Calu3 (cell line): Measurements from ENCODE around the gene SAC3D1. TPM values are rescaled to one million over a fixed set of nuclear protein-coding genes. Genes with fewer than 3 reads are reported as not detected.

Source experiments
- BruUV-seq: library from RNA; stranded (reverse); fragments of 400-500 nt; replicated peaks from 2 replicates; lab custom pipeline; 2021; lab: Mats Ljungman, UMichigan
- CTCF ChIA-PET: fragments of 300-600 bp; sonication (Branson Sonifier 250); formaldehyde crosslinking; loops from one replicate; lab custom pipeline; 2022; ENCODE audit warnings: antibody characterized with exemption; lab: Charles Lee
- DNase-seq: peaks from one replicate; pipeline ENCODE4 v3.0.0; 2022
- H3K27ac Mint-ChIP-seq: one replicate; pipeline ENCODE4 v1.8.0; 2022; ENCODE audit warnings: mixed read lengths; ENCODE audit not compliant: unreplicated experiment
- H3K27me3 Mint-ChIP-seq: one replicate; pipeline ENCODE4 v1.8.0; 2022; ENCODE audit warnings: mixed read lengths; ENCODE audit not compliant: unreplicated experiment
- H3K36me3 Mint-ChIP-seq: one replicate; pipeline ENCODE4 v1.8.0; 2022; ENCODE audit warnings: mild to moderate bottlenecking, moderate library complexity, mixed read lengths; ENCODE audit not compliant: insufficient read depth, unreplicated experiment
- H3K4me1 Mint-ChIP-seq: one replicate; pipeline ENCODE4 v1.8.0; 2022; ENCODE audit warnings: mild to moderate bottlenecking, low read depth, mixed read lengths; ENCODE audit not compliant: unreplicated experiment
- H3K4me3 Mint-ChIP-seq: one replicate; pipeline ENCODE4 v1.8.0; 2022; ENCODE audit warnings: mild to moderate bottlenecking, low read depth, moderate library complexity, mixed read lengths; ENCODE audit not compliant: unreplicated experiment
- H3K9me3 Mint-ChIP-seq: one replicate; pipeline ENCODE4 v1.8.0; 2022; ENCODE audit warnings: low read depth, mixed read lengths; ENCODE audit not compliant: unreplicated experiment
- CTCF ChIP-seq: fragments of 200-600 bp; IDR thresholded peaks from one replicate; pipeline ENCODE4 v1.8.0; 2022; ENCODE audit warnings: antibody characterized with exemption; ENCODE audit not compliant: unreplicated experiment
- intact Hi-C: fragments of 100-400 bp; cut with micrococcal nuclease; formaldehyde crosslinking; loops from one replicate; pipeline ENCODE4 v1.10.0; 2022; ENCODE audit not compliant: unreplicated experiment
- total RNA-seq: library from RNA; stranded (reverse); gene quantifications from 2 replicates; pipeline ENCODE4 v1.2.3, GENCODE V29; 2022

Gene SAC3D1
- total RNA-seq, 1 experiment from 2014 or later = 17.6 TPM

- no TSS peak for BruUV-seq
- intact Hi-C loops = no loop called here
- no peak overlapping the region for H3K27ac Mint-ChIP-seq
These were observed 16.5 kb downstream of the SAC3D1 start for GRCh38 chr11:65057526-65057925.

GRCh38 chr11:65058012-65058411 is 17.0 kb downstream of the SAC3D1 start:
- no peak for TF ChIP-seq CTCF
- no peaks in the 10 kb centered on the region for H3K9me3 Mint-ChIP-seq
- CTCF ChIA-PET = no interaction called here
- H3K27me3 Mint-ChIP-seq = peaks cover 28% of the 10 kb centered on the region
- no peak overlapping the region for H3K27ac Mint-ChIP-seq
- H3K4me3 Mint-ChIP-seq = no peak overlapping the region
- H3K4me1 Mint-ChIP-seq = no peaks in the 10 kb centered on the region
- intact Hi-C loops = no loop called here
- DNase-seq = no peak
- no TSS peak for BruUV-seq
- peaks cover 10% of the 10 kb centered on the region for H3K36me3 Mint-ChIP-seq

More at GRCh38 chr11:65057526-65057925, 16.5 kb downstream of the SAC3D1 start:
- no peak overlapping the region for H3K4me3 Mint-ChIP-seq
- no peak for DNase-seq
- no peaks in the 10 kb centered on the region for H3K4me1 Mint-ChIP-seq
- CTCF ChIA-PET = no interaction called here
- no peak for TF ChIP-seq CTCF
- H3K9me3 Mint-ChIP-seq = no peaks in the 10 kb centered on the region
- H3K27me3 Mint-ChIP-seq = peaks cover 28% of the 10 kb centered on the region
- H3K36me3 Mint-ChIP-seq = peaks cover 10% of the 10 kb centered on the region

GRCh38 chr11:65058419-65059054 is 17.5 kb downstream of the SAC3D1 start, which contains the start of gene NAALADL1:
TSS of gene NAALADL1 (minus strand) at chr11:65058553. CDS start at chr11:65058521, 32 bp downstream.
- DNase-seq = no peak
- peaks cover 26% of the 10 kb centered on the region for H3K27me3 Mint-ChIP-seq
- H3K9me3 Mint-ChIP-seq = no peaks in the 10 kb centered on the region
- H3K4me3 Mint-ChIP-seq = no peak within 1 kb of the TSS
- BruUV-seq = no TSS peak
- CTCF ChIA-PET = interaction anchor here (0.7 kb wide), 1 partner anchor 43 kb away, joined by 3 read pairs; no protein-coding TSS in a partner anchor
- no peaks in the 10 kb centered on the region for H3K4me1 Mint-ChIP-seq
- H3K27ac Mint-ChIP-seq = no peak within 1 kb of the TSS
- intact Hi-C loops = no loop called here
- no peak for TF ChIP-seq CTCF
- H3K36me3 Mint-ChIP-seq = peaks cover 10% of the 10 kb centered on the region

GRCh38 chr11:65059523-65059922 is 18.5 kb downstream of the SAC3D1 start:
- Mint-ChIP-seq H3K4me1 (no peaks in the 10 kb centered on the region), H3K36me3 (peaks cover 13% of the 10 kb centered on the region), H3K27me3 (peaks cover 16% of the 10 kb centered on the region), H3K9me3 (no peaks in the 10 kb centered on the region), H3K27ac (no peak overlapping the region), H3K4me3 (no peak overlapping the region)
- BruUV-seq = no TSS peak
- no peak for DNase-seq
- CTCF ChIA-PET = no interaction called here
- intact Hi-C loops = no loop called here
- TF ChIP-seq CTCF = no peak
